Lung (tissue), 12 donors: ENCODE results near the gene FAM184A. TPM values are rescaled to one million over a fixed set of nuclear protein-coding genes. Genes with fewer than 3 reads are reported as not detected.

Experiments used
- ATAC-seq: fragments of 200-7000 bp; cut with Tn5 transposase; one replicate; pipeline ENCODE4 v1.9.1; 2020; ENCODE audit warnings: moderate number of reproducible peaks; ENCODE audit not compliant: insufficient read depth, low FRiP score
- DNase-seq, 3 donors: peaks; one replicate each; pipeline ENCODE4 v3.0.0-alpha.2; 2013 to 2017
- H3K27ac ChIP-seq, 2 donors: one replicate each; pipeline ENCODE4 v1.5.1; 2013; ENCODE audit warnings: mild to moderate bottlenecking in 2 of 2, moderate library complexity in 2 of 2, control low read depth in 1 of 2, inconsistent platforms in 1 of 2, low read depth in 1 of 2, low read length in 1 of 2
- H3K27me3 ChIP-seq, 3 donors: one replicate each; pipeline ENCODE4 v1.5.1; 2013; ENCODE audit warnings: low read length in 2 of 3; ENCODE audit not compliant: control insufficient read depth in 3 of 3, insufficient read depth in 3 of 3
- H3K36me3 ChIP-seq, 4 donors: one replicate each; pipeline ENCODE4 v1.5.1; 2013; ENCODE audit warnings: low read length in 4 of 4, mild to moderate bottlenecking in 1 of 4, moderate library complexity in 1 of 4; ENCODE audit not compliant: control insufficient read depth in 4 of 4, insufficient read depth in 4 of 4
- H3K4me1 ChIP-seq, 5 donors: one replicate each; pipeline ENCODE4 v1.5.1; 2013; ENCODE audit warnings: low read length in 5 of 5, mild to moderate bottlenecking in 2 of 5, moderate library complexity in 1 of 5; ENCODE audit not compliant: control insufficient read depth in 5 of 5, insufficient read depth in 5 of 5
- H3K4me3 ChIP-seq: one replicate; pipeline ENCODE4 v1.5.1; 2013; ENCODE audit warnings: mild to moderate bottlenecking, control low read depth, moderate library complexity
- H3K9ac ChIP-seq, 2 donors: one replicate each; pipeline ENCODE4 v1.5.1; 2013; ENCODE audit warnings: low read length in 2 of 2, control low read depth in 1 of 2; ENCODE audit not compliant: insufficient read depth in 1 of 2
- H3K9me3 ChIP-seq, 4 donors: one replicate each; pipeline ENCODE4 v1.5.1; 2013; ENCODE audit warnings: low read length in 3 of 4, mild to moderate bottlenecking in 1 of 4, moderate library complexity in 1 of 4; ENCODE audit not compliant: control insufficient read depth in 4 of 4, insufficient read depth in 3 of 4
- WGBS, 2 donors: extraction: QIAGEN DNeasy Blood & Tissue Kit; methylation state at CpG; one replicate each; pipeline ENCODE4 v1.1.7; 2013; 5-methylcytosine and 5-hydroxymethylcytosine counted together
- polyA plus RNA-seq, 2 donors: library from polyadenylated mRNA; stranded (reverse); fragments of 200-250 nt; gene quantifications; one replicate each; pipeline ENCODE4 v1.2.1, GENCODE V29; 2013
- total RNA-seq, 2 donors: library from RNA; depleted of rRNA in 1 of 2; stranded (reverse); fragments of >200 nt in 1 of 2; gene quantifications; one replicate each; pipeline ENCODE4 v1.2.1, GENCODE V29; 2014 to 2021
- TF ChIP-seq, protein P1 (sequence below): IDR thresholded peaks from 2 replicates; pipeline ENCODE4 v1.5.1; 2012; ENCODE audit warnings: mild to moderate bottlenecking; ENCODE audit errors: control extremely low read depth, extremely low read depth
- donor health status: control.
- donor health status: control.
- donor health status: Bipolar disorder and iron deficiency.
- donor health status: healthy.
- donor health status: DM: yes; HTN: yes; CAD: no.

Gene FAM184A
- total and polyA plus RNA-seq, 4 donors: 4.4 to 63.4 (median 22.7) TPM

GRCh38 chr6:118932421-118932820 lies 146.0 kb downstream of the FAM184A start:
- ATAC-seq (no peak), DNase-seq (no peak)
- TF ChIP-seq, protein P1, sequence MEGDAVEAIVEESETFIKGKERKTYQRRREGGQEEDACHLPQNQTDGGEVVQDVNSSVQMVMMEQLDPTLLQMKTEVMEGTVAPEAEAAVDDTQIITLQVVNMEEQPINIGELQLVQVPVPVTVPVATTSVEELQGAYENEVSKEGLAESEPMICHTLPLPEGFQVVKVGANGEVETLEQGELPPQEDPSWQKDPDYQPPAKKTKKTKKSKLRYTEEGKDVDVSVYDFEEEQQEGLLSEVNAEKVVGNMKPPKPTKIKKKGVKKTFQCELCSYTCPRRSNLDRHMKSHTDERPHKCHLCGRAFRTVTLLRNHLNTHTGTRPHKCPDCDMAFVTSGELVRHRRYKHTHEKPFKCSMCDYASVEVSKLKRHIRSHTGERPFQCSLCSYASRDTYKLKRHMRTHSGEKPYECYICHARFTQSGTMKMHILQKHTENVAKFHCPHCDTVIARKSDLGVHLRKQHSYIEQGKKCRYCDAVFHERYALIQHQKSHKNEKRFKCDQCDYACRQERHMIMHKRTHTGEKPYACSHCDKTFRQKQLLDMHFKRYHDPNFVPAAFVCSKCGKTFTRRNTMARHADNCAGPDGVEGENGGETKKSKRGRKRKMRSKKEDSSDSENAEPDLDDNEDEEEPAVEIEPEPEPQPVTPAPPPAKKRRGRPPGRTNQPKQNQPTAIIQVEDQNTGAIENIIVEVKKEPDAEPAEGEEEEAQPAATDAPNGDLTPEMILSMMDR: no peak
- H3K4me1 ChIP-seq: peaks cover 0 to 9% (median 3%) of the 10 kb centered on the region in 5 donors
- H3K36me3 ChIP-seq: peaks cover 0 to 13% (median 4%) of the 10 kb centered on the region in 4 donors
- no peaks in the 10 kb centered on the region for H3K27me3 ChIP-seq
- H3K9ac ChIP-seq: no peak overlapping the region
- no peak overlapping the region for H3K4me3 ChIP-seq
- WGBS, 2 donors: 47 to 62% methylated on average over 2 of the region's 2 CpGs
- H3K9me3 ChIP-seq: no peaks in the 10 kb centered on the region
- H3K27ac ChIP-seq: no peak overlapping the region

DNA sequence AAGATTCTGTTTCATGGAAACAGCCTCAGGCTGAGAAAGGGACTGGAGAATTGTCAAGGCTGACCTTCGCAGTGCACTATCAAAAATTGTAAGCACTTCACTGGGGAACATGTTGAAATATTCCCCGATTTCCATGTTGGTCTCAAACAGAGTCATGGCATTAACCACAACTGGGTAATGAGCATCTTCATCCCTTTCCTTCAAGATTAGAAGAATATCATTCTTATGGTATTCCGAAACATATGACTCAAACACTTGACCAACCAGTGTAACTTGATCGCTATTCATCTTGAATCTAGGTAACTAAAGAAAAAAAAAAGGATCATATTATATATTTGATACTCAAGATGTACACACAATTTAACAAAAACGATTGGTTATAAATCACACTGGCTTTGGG lies 147.0 kb downstream of the FAM184A start:
- ATAC-seq (no peak), DNase-seq (no peak)
- H3K4me1 ChIP-seq: peaks cover 0 to 9% (median 3%) of the 10 kb centered on the region in 5 donors
- peaks cover 0 to 13% (median 4%) of the 10 kb centered on the region in 4 donors for H3K36me3 ChIP-seq
- no peaks in the 10 kb centered on the region for H3K27me3 ChIP-seq
- no peak overlapping the region for H3K9ac ChIP-seq
- no peaks in the 10 kb centered on the region for H3K9me3 ChIP-seq
- no peak overlapping the region for H3K4me3 ChIP-seq
- TF ChIP-seq, protein P1: no peak
- WGBS, 2 donors: 94 to 97% methylated on average over 5 of the region's 5 CpGs
- no peak overlapping the region for H3K27ac ChIP-seq

DNA sequence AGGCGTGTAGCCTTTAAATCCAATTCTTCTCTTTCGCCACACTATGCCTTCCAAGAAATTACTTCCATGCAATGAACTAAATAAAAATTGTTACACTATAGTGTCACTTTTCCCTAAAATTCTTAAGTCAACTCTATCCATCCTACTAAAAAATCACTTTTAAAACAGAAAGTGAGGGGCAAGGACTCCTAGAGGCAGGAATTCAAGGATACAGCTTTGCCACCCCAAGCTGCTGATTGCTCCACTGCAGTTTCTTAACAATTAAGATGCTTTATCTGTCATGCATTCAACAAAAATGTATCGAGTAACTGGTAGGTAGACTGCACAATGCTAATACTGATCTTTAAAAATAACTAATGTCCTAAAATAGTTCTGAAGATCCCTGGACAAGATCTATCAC lies 147.8 kb downstream of the FAM184A start:
- Histone ChIP-seq H3K9me3 (no peaks in the 10 kb centered on the region), H3K4me1 (peaks cover 0 to 5% (median 0%) of the 10 kb centered on the region in 5 donors), H3K27ac (no peak overlapping the region), H3K4me3 (no peak overlapping the region), H3K9ac (no peak overlapping the region), H3K36me3 (peaks cover 0 to 13% (median 5%) of the 10 kb centered on the region in 4 donors), H3K27me3 (no peaks in the 10 kb centered on the region)
- 96 to 100% methylated on average over 3 of the region's 3 CpGs for WGBS, 2 donors
- TF ChIP-seq, protein P1: no peak
- DNase-seq (no peak), ATAC-seq (no peak)

DNA sequence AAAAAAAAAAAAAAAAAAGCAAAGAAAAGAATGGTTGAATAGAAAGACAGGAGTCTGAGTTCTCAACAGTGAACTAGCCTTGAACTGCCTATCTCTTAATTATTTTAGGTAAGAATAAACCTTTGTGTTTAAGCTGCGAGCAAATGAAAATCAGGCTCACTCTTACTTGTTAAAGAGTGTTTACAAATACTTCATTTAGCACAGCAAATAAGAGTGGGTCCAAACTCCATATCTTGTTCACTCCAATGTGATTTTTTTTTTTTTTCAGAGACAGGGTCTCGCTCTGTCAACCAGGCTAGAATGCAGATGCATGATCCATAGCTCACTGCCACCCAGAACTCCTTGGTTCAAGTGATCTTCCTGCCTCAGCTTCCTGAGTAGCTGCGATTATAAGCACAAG lies 155.4 kb downstream of the FAM184A start:
- no peaks in the 10 kb centered on the region for H3K4me1 ChIP-seq
- H3K9me3 ChIP-seq: no peaks in the 10 kb centered on the region
- no peaks in the 10 kb centered on the region for H3K27me3 ChIP-seq
- 71 to 90% methylated on average over 3 of the region's 3 CpGs for WGBS, 2 donors
- H3K36me3 ChIP-seq: peaks cover 14 to 28% (median 23%) of the 10 kb centered on the region in 4 donors
- DNase-seq (no peak), ATAC-seq (no peak)
- TF ChIP-seq, protein P1: no peak
- no peak overlapping the region for H3K27ac ChIP-seq
- H3K4me3 ChIP-seq: no peak overlapping the region
- no peak overlapping the region for H3K9ac ChIP-seq
